ENCODE data around the gene RTL10.

The RTL10 gene

DNA sequence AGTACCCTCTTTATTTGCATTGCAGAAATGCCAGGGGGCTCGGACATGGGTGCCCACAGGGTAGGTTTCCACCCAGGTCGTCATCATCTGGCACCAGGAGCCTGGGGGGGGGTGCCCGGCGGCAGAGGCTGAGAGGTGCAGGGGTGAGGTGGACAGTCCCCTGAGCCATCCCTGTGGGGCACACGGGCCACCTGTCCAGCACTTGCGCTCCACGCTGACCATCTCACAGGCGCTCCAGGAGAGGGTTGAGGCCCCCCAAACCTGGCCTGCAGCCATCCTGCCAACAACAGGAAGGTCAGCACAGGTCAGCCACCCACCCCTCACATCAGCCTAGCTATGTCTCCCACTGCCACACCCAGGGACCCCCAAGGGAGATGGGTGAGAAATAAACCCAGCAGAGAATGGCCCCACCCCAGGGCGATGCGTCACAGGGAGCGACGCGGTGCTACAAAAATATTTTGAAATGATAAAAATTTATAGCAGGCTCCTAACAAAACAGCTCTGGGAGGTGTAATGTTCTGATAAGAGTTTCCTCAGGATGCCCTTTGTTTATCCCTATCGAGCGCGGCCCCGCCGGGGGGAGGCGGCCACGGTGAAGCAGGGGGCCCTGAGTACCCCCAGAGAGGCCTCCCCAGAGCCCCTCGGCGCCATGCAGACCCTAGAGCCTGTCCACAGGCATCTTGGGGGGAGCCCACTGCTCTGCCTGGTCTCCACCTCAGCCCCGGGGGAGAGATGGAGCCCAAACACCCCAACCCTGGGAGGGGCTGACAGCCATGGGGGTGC lies 21.0 kb upstream of the RTL10 start:
- no peak for DNase-seq (ENCODE audit: low read depth)

DNA sequence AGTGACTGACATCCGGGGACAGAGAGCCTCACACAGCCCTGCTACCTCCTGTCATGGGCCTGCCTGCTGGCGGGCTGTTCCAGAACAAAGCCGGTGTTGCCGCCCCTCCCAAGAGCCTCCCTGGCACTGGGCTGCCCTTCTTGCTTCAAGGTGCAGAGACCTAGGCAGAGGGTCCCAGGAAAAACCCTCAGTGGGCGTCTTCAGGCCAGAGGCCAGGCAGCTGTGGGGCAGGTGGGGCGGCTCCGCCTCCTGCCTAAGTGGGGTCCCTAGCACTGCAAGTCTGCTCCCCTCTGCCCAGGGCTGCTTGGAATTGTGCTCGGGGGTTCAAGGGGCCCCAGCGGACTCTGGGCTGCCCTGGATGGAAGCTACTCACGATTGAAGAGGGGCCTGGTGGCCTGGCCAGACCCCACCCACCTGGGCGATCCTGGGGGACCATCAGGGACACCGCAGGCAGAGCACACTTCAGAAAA lies 20.4 kb upstream of the RTL10 start:
- no peak for DNase-seq (ENCODE audit: low read depth)

DNA sequence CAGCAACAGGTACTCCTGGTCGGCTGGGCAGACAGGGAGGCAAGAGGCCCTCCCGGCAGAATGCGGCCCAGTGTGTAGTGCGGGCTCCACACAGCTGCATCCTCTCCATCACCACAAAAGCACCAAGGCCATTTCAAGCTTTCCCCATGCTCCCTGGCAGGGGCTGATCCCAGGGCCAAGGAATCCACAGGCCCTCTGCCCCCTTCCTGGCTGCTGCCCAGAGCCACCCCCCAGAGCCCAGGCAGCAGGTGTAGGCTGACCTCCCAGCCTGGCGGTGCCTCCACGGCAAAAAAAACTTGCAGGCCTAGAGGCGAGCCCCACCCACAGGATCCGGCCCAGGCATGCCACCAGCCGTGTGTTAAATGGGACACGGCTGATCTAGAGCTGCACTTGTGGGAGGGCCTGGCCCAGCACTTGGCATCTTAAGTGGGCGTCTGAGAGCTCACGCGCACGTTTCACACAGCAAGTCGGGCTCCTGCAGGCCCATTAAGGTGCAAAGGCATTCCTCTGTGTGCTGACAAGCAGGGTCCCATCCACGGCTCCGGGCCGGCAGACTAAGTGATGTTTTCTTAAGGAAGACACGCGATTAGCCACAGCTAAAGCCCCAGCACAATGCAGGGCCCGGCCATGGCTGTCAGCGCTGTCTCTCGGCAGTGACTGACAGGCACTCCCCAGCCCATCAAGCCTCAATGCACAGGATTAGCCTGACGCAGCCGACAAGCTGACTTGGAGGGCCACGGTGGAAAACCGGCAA lies 19.8 kb upstream of the RTL10 start:
- no peak for DNase-seq (ENCODE audit: low read depth)

DNA sequence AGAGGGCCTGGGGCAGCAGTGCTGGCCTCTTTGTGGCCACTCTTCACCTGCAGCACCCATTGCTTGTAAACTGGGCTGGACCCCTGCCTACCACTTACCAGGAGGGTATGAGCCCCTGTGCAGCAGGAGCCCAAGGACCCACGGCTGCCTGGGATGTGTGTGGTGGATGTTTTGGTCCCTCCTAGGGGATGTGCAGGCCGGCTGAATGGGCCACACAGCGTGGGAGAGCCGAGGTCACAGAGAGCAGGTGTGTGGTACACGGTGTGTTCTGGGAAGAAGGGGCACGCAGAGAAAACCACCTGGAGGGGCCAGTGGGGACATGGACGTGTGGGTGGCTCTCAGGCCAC lies 19.3 kb upstream of the RTL10 start:
- no peak for DNase-seq (ENCODE audit: low read depth)

DNA sequence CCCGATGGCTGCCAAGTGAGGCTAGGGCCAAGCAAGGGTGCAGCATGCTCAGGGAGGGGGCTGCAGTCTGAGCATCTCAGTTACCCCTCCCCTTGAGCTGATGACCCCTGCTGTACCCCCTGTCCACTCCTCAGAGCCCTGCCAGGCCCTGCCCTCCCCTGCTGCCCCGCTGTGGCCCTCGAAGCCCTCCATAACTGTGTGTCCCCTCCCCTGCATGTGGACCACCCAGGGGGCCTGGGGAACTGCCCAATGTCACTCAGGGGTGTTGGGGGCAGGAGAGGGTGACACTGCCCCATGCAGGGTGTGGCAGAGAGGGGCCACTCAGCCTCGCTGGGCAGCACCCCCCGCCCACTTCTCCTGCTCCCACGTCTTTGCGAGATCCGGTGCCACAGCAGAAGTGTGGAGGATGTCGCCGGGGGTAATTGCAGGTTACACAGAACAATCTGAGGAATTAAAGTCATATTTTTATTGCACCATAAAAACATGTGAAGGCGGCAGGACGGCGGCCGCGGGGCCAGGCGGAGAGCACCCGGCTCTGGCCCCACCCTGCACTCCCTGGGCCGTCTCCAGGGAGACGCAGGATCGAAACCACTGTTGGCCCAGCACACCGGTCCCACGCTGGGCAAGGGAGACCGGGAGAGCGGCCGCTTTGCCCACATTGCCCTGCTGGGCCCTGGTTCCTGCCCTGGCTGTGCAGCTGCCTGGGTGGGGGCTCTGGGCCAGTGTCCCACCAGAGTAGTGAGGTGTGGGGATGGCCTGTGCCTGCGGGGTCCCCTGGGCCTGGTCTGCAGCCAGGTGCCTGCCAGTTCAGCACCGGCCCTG lies 18.7 kb upstream of the RTL10 start:
- DNase-seq (ENCODE audit: low read depth), result no peak

DNA sequence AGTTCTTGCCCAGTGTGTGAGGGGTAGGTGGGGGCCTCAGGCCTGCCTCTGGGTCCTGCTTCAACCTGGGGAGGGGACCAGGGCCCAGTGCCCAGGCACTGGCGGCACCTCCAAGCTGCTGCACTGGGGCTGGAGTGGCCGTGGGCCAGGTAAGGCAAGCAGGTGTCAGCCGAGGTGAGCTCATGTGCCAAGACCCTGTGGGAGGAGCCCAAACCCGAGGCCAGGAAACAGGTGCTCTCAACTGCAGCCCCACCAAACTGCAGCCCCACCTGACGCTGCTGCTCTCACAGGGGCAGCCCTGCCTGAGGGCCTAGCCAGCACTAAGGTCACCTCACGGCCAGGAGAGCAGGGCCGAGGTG lies 18.1 kb upstream of the RTL10 start:
- DNase-seq (ENCODE audit: low read depth), result no peak

DNA sequence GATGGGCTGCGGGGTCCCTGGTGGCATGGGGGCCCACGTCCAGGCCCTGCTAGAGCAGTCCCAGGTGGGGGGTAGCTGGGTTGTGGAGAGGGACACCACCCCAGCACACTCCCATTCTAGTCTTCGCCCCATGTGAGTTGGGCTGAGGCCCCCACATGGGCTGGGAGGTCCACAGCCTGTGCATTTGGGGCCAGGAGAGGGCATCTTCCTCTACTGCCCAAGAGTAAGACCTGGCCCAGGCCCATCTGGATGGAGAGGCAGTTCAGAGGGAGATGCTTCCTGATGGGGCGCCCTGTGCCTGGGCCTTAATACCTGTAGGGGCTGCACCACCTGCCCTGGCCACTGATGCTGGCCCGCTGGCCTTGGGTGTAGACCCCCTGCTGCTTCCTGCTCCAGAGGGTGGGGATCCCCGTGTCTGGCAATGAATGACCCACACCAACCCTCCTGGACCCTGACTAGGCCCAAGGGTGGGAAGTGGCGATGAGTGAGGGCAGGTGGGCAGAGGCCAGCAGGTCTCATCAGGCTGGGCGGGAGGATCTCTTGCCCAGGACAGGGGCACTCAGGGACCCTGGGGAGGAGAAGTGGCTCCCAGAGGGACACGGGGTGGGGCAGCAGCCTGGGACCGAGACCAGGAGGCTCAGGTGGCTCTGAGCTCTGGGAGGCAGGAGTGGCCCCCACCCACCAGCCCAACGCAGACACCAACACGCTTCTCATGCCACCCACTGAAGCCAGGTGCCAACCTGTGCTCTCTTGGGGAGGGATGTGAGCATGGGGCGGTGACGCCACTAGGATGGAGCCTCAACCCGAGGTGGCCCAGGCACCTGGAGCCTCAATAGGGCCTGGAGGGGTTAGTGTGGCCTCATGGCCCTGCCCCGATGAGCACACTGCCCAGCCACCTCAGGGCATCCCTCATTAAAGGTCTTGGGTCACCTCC lies 17.4 kb upstream of the RTL10 start:
- DNase-seq (ENCODE audit: low read depth), result no peak

DNA sequence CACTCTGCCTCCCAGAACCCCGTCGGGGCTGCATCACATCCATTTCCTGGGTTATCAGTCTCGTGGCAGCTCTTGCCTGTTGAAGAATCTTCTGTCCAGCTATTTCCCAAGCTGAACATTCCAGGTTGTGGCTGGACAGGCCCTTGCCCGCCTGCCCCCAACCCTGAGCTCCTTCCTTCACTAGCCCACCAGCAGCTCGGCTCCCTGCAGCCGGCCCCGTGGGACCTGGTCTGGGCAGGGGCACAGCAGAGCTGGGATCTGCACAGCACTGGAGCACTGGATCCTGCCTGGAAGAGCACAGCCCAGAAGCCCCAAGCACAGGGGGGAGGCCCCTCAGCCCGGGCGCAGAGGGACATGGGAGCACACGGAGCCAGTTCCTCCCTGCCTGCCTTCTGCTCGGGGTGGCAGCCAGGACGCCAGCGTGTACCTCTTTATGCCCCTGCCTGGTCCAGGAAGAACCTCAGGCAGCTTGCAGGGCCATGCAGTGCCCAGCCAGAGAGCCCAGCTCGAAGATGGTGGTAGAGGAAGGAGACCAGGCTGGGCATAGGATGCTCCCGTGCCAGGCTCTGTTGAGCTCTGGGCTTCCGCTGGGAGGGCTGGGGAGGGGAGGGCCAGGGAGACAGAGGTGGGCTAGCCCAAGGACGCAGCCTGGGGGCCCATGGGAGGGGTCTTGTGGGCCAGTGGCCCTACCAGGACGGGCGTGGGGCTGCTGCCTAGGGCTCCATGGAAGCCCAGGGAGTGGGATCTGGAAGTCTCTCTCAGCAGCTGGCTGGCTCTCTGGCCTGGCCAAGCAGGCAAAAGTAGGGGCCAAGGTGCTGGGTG lies 16.6 kb upstream of the RTL10 start:
- DNase-seq (ENCODE audit: low read depth), result no peak

DNA sequence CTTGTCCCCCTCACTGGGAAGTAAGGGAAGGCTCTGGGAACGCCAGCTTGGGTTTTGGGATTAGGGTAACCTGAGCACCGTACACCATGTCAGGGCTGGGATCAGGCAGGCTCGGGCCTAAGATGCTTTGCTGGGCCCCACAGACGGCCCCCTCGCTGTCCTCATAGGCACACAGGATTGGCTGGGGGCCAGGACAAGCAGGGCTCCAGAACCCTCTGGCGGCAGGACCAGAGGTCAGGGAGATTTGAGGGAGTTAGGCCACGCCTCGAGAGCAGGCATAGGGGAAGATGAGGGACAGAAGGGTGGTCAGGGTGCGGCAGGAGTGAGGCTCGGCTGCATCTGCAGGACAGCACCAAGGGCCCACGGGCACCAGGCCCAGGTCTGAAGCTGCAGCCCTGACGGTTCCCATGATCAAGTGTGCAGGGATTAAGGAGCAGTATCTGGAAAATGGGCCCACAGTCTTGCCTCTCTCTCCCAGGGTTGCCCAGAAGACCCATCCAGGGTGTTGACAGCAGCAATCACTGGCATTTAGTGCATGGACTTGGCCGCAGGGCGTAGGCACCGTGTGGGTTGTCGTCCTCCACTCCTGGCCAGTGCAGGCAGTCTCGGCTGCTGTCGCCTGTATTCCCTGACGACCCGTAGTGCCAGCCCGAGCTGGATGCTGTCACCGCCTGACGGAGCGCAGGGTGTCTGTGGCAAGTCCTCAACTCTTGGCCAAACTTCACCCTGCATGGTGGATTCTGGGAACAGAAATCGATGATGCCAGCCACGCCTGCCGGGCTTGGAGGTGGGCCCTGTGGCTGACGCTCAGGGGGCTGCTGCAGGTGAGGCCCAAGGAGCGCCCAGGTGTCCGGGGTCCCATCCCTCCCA lies 15.7 kb upstream of the RTL10 start:
- DNase-seq (ENCODE audit: low read depth), result no peak

DNA sequence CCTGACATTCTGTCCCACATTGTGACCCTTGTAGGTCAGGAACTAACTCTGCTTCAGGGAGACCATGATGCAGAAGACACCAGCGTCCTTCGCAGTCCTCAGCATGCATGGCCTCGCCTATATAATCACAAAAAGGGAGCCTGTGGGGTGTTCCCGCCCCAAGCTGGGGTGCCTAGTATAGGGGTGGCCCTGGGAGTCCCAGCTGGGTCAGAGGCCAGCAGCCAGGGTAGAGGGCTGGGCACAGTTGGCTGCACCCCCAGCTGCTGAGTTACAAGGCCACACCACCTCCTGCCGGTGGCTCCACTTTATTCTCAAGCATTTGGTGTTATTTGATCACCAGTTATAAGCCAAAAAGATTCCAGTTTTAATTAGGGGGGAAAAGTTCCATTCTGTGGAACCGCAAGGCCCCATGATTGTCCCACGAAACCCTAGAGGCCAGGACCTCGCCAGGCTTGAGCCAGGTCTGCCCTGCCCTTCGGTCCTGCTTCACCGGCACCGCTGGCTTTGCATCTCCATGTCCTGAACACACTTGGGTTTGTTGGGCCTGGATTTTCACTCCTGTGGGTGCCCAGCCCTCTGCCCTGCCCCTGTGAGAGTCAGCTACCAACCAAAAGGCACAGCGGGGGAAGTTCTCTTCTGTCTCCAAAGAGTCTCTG lies 15.0 kb upstream of the RTL10 start:
- DNase-seq (ENCODE audit: low read depth), result no peak

DNA sequence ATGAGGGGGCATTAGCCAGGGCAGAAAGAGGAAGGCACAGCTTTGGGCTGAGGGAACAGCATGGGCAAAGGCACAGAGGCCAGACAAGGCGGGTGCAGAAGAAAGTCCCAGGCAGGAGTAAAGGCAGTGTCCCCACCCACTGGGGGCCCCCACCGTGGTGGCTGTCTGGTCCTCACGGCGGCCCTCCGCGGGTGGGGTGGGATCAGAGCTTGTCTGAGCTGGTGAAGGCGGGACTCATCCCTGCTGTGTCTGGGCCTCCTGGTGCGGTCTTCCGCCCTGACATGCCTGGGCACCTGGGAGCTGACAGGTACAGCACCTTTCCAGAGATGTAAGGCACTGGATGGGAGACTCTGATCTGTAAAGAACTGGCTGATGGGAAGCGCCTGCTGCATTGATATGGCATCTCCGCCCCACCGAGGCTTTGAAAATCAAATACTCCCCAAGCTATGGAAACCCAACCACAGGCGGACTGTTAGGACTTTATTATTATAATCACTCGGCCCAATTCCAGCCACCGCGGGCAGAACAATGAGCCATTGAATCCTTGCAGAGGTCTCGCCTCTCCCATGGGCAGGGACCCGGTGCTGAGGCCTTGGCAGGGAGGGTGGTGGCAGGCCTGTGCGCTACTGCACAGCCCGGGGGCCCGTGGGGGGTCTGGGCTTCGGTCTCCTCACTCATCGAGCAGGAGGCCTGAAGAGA lies 14.2 kb upstream of the RTL10 start:
- DNase-seq (ENCODE audit: low read depth), result no peak

DNA sequence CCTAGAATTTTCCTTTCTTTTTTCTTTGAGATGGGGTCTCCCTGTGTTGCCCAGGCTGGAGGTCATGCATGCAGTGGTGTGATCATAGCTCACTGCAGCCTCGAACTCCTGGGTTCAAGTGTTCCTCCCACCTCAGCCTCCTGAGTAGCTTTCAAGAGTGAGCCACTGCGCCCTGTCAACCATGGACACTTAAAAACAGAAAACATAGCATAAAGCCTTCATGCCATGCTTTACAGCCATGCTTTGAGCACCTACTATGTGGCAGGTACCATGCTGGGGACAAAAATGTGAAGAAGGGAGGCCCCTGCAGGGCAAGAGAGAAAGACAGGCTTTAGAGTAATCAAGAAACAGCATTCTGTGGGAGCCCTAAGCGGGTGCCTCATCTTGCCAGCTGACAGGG lies 13.7 kb upstream of the RTL10 start:
- no peak for DNase-seq (ENCODE audit: low read depth)

DNA sequence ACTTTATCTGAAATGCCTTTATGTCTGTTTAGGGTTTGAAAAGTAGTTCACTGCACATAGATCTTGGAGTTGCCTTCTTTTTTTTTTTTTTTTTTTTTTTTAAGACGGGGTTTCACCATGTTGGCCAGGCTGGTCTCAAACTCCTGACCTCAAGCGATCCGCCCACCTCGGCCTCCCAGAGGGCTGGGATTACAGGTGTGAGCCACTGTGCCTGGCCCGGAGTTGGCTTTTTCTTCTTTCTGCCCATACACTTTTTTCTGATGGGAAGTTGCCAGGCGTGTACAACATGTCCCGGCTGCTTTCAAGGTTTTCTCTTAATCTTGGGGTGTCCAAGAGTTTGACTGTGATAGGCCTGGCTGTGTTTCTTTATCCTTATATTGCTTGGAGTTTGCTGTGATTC lies 12.9 kb upstream of the RTL10 start:
- DNase-seq (ENCODE audit: low read depth), result no peak

DNA sequence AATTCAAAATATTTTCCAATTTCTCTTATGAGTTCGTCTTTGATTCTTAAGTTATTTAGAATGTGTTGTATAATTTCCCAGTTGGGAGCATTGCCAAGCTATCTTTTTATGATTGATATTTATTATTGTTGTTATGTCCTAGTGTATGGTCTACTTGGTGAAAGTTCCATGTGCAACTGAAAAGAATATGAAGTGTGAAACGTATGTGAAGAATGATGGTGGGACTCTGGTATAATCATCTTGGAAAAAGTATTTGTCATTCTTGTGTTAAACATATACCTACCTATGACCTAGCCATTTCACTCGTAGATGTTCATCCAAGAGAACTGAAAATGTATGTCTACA lies 12.0 kb upstream of the RTL10 start:
- no peak for DNase-seq (ENCODE audit: low read depth)

DNA sequence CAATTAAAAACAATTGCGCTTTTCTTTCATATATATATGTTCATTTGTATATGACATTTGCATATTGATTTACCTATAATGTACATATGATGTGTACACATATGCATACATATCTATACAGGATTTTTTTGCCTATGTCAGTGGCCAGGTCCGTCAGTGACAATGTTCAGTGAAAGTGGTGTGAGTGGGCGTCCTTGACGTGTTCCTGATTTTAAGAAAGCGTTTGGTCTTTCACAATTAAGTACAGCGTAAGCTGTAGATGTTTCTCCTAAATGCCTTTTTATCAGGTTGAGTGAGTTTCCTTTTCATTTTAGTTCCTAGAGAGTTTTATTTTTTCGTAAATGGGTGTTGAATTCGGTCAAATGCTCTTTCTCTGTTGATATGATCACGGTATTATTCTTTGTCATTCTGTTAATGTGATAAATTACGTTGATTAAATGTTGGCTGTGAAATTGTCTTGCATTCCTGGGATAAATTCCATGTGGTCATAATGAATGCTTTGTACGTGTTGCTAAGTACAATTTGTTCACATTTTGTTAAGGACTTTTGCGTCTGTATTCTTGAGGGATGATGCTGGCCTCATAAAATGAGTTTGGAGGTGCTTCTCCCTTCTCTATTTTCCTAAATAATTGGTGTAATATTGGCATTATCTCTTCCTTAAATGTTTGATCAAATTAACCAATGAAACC lies 10.6 kb upstream of the RTL10 start:
- DNase-seq (ENCODE audit: low read depth), result no peak

DNA sequence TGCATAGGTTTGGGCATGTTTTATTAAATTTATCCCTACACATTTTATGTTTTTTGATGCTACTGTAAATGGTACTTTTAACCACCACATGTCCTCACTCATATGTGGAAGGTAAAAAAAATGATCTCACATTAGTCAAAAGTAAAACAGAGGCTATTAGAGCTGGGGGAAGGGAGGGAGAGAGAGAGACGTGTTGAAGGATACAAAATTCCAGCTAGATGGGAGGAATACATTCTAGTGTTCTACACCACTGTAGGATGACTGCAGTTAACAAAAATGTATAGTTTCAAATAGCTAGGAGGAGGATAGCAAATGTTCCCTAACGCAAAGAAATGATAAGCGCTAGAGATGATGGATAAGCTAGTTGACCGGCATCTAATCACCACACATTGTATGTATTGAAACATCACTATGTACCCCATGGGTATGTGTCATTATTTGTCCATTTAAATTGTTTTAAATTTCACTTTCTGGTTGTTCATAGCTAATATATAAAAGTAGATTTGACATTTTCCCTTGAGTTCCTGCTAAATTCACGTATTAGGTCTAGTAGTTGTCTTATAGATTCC lies 9.9 kb upstream of the RTL10 start:
- no peak for DNase-seq (ENCODE audit: low read depth)

DNA sequence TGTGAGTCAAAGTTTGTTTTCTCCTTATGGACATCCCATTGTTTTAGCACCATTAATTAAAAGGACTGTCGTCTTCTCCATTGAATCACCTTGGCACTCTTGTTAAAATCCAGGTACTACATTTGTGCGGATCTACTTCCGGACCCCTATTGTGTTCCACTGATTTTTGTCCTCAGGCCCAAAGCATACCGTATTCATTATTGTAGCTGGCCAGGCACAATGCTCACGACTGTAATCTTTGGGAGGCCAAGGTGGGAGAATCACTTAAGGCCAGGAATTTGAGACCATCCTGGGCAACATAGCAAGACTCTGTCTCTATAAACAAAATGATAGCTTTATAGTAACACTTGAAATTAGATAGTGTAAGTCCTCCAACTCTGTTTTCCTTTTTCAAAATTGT lies 8.9 kb upstream of the RTL10 start:
- DNase-seq (ENCODE audit: low read depth), result no peak
